HUES48 (cell line): ENCODE measurements around the gene DDX28.
"Not testable (repeated sequence)": the region's sequence is repeated elsewhere in the genome, so short reads cannot be mapped to it uniquely, and the experiment has no call there.

Experiments
- H3K27ac ChIP-seq: one replicate; pipeline ENCODE4 v1.7.0; 2013; ENCODE audit warnings: low read depth, low read length, inconsistent platforms
- H3K27me3 ChIP-seq: 2 replicates; pipeline ENCODE4 v1.6.1; 2013; ENCODE audit warnings: mild to moderate bottlenecking, low read length; ENCODE audit not compliant: control insufficient read depth, insufficient read depth
- H3K36me3 ChIP-seq: 2 replicates; pipeline ENCODE4 v1.6.1; 2013; ENCODE audit warnings: low read length; ENCODE audit not compliant: control insufficient read depth, insufficient read depth
- H3K4me1 ChIP-seq: 2 replicates; pipeline ENCODE4 v1.6.1; 2013; ENCODE audit warnings: mild to moderate bottlenecking, low read length; ENCODE audit not compliant: control insufficient read depth, insufficient read depth
- H3K4me3 ChIP-seq: 2 replicates; pipeline ENCODE4 v1.5.1; 2013; ENCODE audit warnings: mild to moderate bottlenecking, low read depth, low read length
- H3K9ac ChIP-seq: 2 replicates; pipeline ENCODE4 v1.6.1; 2013; ENCODE audit warnings: mild to moderate bottlenecking, low read depth, low read length, moderate library complexity
- H3K9me3 ChIP-seq: 2 replicates; pipeline ENCODE4 v1.6.1; 2013; ENCODE audit warnings: low read length; ENCODE audit not compliant: control insufficient read depth, insufficient read depth

The DDX28 gene

GRCh38 chr16:68035227-68035626 is 12.2 kb upstream of the DDX28 start:
- H3K9me3 ChIP-seq, result no peaks in the 10 kb centered on the region
- H3K4me1 ChIP-seq, result no peaks in the 10 kb centered on the region

GRCh38 chr16:68033101-68033500 is 10.1 kb upstream of the DDX28 start:
- H3K27me3 ChIP-seq, result no peaks in the 10 kb centered on the region
- H3K9me3 ChIP-seq, result no peaks in the 10 kb centered on the region
- no peak overlapping the region for H3K9ac ChIP-seq
- H3K4me3 ChIP-seq, result no peak overlapping the region
- H3K4me1 ChIP-seq, result no peaks in the 10 kb centered on the region
- no peak overlapping the region for H3K27ac ChIP-seq
- H3K36me3 ChIP-seq, result peaks cover 13% of the 10 kb centered on the region; the same call in 1 of the 2 replicates

More at GRCh38 chr16:68035227-68035626, 12.2 kb upstream of the DDX28 start:
- Histone ChIP-seq H3K27me3 (no peaks in the 10 kb centered on the region), H3K9ac (no peak overlapping the region), H3K4me3 (no peak overlapping the region), H3K27ac (no peak overlapping the region), H3K36me3 (peaks cover 10% of the 10 kb centered on the region; the same call in 1 of the 2 replicates)

- no peaks in the 10 kb centered on the region for H3K4me1 ChIP-seq
- H3K9me3 ChIP-seq, result no peaks in the 10 kb centered on the region
- no peak overlapping the region for H3K27ac ChIP-seq
- H3K9ac ChIP-seq, result no peak overlapping the region
- peaks cover 18% of the 10 kb centered on the region for H3K36me3 ChIP-seq
- H3K4me3 ChIP-seq, result no peak overlapping the region
- no peaks in the 10 kb centered on the region for H3K27me3 ChIP-seq
These were observed 8.9 kb upstream of the DDX28 start for GRCh38 chr16:68031951-68032350.

GRCh38 chr16:68030108-68030507 is 7.1 kb upstream of the DDX28 start:
- not testable (repeated sequence) for H3K4me3 ChIP-seq, H3K27me3 ChIP-seq, H3K27ac ChIP-seq, H3K9me3 ChIP-seq, H3K9ac ChIP-seq, H3K4me1 ChIP-seq
- peaks cover 32% of the 10 kb centered on the region for H3K36me3 ChIP-seq

- Histone ChIP-seq H3K27ac (no peak overlapping the region), H3K9me3 (no peaks in the 10 kb centered on the region), H3K36me3 (peaks cover 32% of the 10 kb centered on the region), H3K4me3 (no peak overlapping the region), H3K9ac (no peak overlapping the region), H3K4me1 (no peaks in the 10 kb centered on the region), H3K27me3 (no peaks in the 10 kb centered on the region)
These were observed 6.0 kb upstream of the DDX28 start for GRCh38 chr16:68028996-68029395.

GRCh38 chr16:68022278-68022727 is 729 bp downstream of the DDX28 start:
- H3K4me3 ChIP-seq, result peak overlapping the region; percentile 96
- peak overlapping the region; percentile 95 for H3K9ac ChIP-seq
- peak overlapping the region; percentile 96 for H3K27ac ChIP-seq
- no peaks in the 10 kb centered on the region for H3K9me3 ChIP-seq
- H3K27me3 ChIP-seq, result no peaks in the 10 kb centered on the region
- peaks cover 7% of the 10 kb centered on the region for H3K4me1 ChIP-seq
- peaks cover 29% of the 10 kb centered on the region for H3K36me3 ChIP-seq

- Histone ChIP-seq H3K9me3 (no peaks in the 10 kb centered on the region), H3K4me3 (peak overlapping the region; percentile 96; the same call in 1 of the 2 replicates), H3K36me3 (peaks cover 25% of the 10 kb centered on the region), H3K9ac (no peak overlapping the region), H3K4me1 (peaks cover 7% of the 10 kb centered on the region), H3K27ac (no peak overlapping the region), H3K27me3 (no peaks in the 10 kb centered on the region)
These were observed 1.5 kb downstream of the DDX28 start for GRCh38 chr16:68021490-68021889.

- H3K27ac ChIP-seq, result no peak overlapping the region
- H3K4me1 ChIP-seq, result peaks cover 7% of the 10 kb centered on the region
- H3K36me3 ChIP-seq, result peaks cover 14% of the 10 kb centered on the region
- no peak overlapping the region for H3K9ac ChIP-seq
- no peak overlapping the region for H3K4me3 ChIP-seq
- H3K27me3 ChIP-seq, result no peaks in the 10 kb centered on the region
- H3K9me3 ChIP-seq, result no peaks in the 10 kb centered on the region
These were observed 3.8 kb downstream of the DDX28 start for GRCh38 chr16:68019167-68019680.

GRCh38 chr16:68015681-68016080 is 7.4 kb downstream of the DDX28 start, which contains the start of gene DPEP2NB:
Gene DPEP2NB (minus strand): TSS chr16:68015911. CDS start chr16:68015770, 141 bp downstream.
- no peaks in the 10 kb centered on the region for H3K27me3 ChIP-seq

GRCh38 chr16:68013440-68013839 is 9.6 kb downstream of the DDX28 start:
- Histone ChIP-seq H3K27me3 (no peaks in the 10 kb centered on the region), H3K9me3 (no peaks in the 10 kb centered on the region), H3K4me3 (no peak overlapping the region), H3K36me3 (no peaks in the 10 kb centered on the region), H3K27ac (no peak overlapping the region), H3K9ac (no peak overlapping the region), H3K4me1 (no peaks in the 10 kb centered on the region)

More at GRCh38 chr16:68015681-68016080, 7.4 kb downstream of the DDX28 start, which contains the start of gene DPEP2NB:
- H3K4me3 ChIP-seq, result no peak within 1 kb of the TSS
- H3K36me3 ChIP-seq, result no peaks in the 10 kb centered on the region
- no peak within 1 kb of the TSS for H3K9ac ChIP-seq
- H3K4me1 ChIP-seq, result no peaks in the 10 kb centered on the region
- no peak within 1 kb of the TSS for H3K27ac ChIP-seq
- H3K9me3 ChIP-seq, result no peaks in the 10 kb centered on the region

GRCh38 chr16:68009872-68010271 is 13.2 kb downstream of the DDX28 start:
- H3K9ac ChIP-seq, H3K4me3 ChIP-seq, H3K36me3 ChIP-seq, H3K27ac ChIP-seq, H3K27me3 ChIP-seq, H3K4me1 ChIP-seq, H3K9me3 ChIP-seq: not testable (repeated sequence)
